HEK293 (cell line): ENCODE results near the gene CNTN4.

ENCODE experiments used
- ZBTB10 ChIP-seq: fragments of 450-650 bp; formaldehyde crosslinking; IDR thresholded peaks from 2 replicates; pipeline ENCODE4 v1.5.1; 2016; ENCODE audit warnings: missing biosample characterization, missing genetic modification characterization
- ZNF121 ChIP-seq: fragments of 450-650 bp; formaldehyde crosslinking; IDR thresholded peaks from 2 replicates; pipeline ENCODE4 v1.5.1; 2016; ENCODE audit warnings: missing biosample characterization, missing genetic modification characterization
- ZNF202 ChIP-seq: fragments of 450-650 bp; formaldehyde crosslinking; IDR thresholded peaks from 2 replicates; pipeline ENCODE4 v1.5.1; 2016; ENCODE audit warnings: missing biosample characterization, missing genetic modification characterization, borderline replicate concordance
- ZNF24 ChIP-seq: fragments of 450-650 bp; formaldehyde crosslinking; IDR thresholded peaks from 2 replicates; pipeline ENCODE4 v1.5.1; 2016; ENCODE audit warnings: missing biosample characterization, missing genetic modification characterization
- ZNF324 ChIP-seq: fragments of 450-650 bp; formaldehyde crosslinking; IDR thresholded peaks from 2 replicates; pipeline ENCODE4 v1.5.1; 2016; ENCODE audit warnings: missing biosample characterization, missing genetic modification characterization
- ZNF548 ChIP-seq: fragments of 450-650 bp; formaldehyde crosslinking; IDR thresholded peaks from 2 replicates; pipeline ENCODE4 v1.5.1; 2016; ENCODE audit warnings: missing biosample characterization, missing genetic modification characterization
- ZNF76 ChIP-seq: fragments of 450-650 bp; formaldehyde crosslinking; IDR thresholded peaks from 2 replicates; pipeline ENCODE4; 2016; ENCODE audit warnings: low read depth, missing biosample characterization, missing genetic modification characterization, borderline replicate concordance
- ZNF791 ChIP-seq: fragments of 450-650 bp; formaldehyde crosslinking; IDR thresholded peaks from 2 replicates; pipeline ENCODE4 v1.5.1; 2016; ENCODE audit warnings: missing biosample characterization, missing genetic modification characterization
- TF ChIP-seq, protein P1 (sequence below): fragments of 450-650 bp; formaldehyde crosslinking; IDR thresholded peaks from 2 replicates; pipeline ENCODE4 v1.5.1; 2016; ENCODE audit warnings: missing biosample characterization, missing genetic modification characterization

DNA sequence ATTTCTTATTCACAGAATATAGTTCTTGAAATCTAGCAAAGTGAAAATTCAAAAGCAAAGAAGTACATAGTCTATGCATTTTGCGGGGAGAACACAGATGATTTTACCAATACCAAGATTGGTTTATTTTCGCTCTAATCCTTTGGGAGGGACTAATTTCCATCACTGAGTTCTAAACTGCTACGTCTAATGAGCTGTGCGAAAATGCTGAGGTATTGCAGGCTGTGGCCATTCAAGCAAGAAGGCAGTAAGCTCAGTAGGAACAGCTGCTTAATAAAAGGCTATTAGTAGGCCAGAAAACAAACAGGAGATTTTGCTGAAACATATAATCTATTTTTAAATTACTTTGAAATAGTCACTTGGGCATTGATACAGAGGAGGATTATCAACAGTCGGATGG is 379.0 kb downstream of the CNTN4 start:
- no peak for TF ChIP-seq ZNF202 (tag by site-specific recombination)
- TF ChIP-seq, protein P1, sequence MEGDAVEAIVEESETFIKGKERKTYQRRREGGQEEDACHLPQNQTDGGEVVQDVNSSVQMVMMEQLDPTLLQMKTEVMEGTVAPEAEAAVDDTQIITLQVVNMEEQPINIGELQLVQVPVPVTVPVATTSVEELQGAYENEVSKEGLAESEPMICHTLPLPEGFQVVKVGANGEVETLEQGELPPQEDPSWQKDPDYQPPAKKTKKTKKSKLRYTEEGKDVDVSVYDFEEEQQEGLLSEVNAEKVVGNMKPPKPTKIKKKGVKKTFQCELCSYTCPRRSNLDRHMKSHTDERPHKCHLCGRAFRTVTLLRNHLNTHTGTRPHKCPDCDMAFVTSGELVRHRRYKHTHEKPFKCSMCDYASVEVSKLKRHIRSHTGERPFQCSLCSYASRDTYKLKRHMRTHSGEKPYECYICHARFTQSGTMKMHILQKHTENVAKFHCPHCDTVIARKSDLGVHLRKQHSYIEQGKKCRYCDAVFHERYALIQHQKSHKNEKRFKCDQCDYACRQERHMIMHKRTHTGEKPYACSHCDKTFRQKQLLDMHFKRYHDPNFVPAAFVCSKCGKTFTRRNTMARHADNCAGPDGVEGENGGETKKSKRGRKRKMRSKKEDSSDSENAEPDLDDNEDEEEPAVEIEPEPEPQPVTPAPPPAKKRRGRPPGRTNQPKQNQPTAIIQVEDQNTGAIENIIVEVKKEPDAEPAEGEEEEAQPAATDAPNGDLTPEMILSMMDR = no peak
- TF ChIP-seq ZNF121 = no peak
- TF ChIP-seq ZNF791 (tag by site-specific recombination) = no peak
- no peak for TF ChIP-seq ZNF76
- no peak for TF ChIP-seq ZNF548 (tag by site-specific recombination)
- no peak for TF ChIP-seq ZNF24
- TF ChIP-seq ZBTB10 = no peak
- no peak for TF ChIP-seq ZNF324 (tag by site-specific recombination)
